GM18508 (cell line): ENCODE measurements around the gene GADL1.

ENCODE experiments used
- ATAC-seq: cut with Tn5 transposase; IDR thresholded peaks from one replicate; pipeline ENCODE4 v1.9.1; 2021; ENCODE audit warnings: moderate number of reproducible peaks; ENCODE audit not compliant: insufficient read depth, unreplicated experiment

Gene GADL1

GRCh38 chr3:30700702-30701321 lies 193.6 kb downstream of the GADL1 start:
- no peak for ATAC-seq

- no peak for ATAC-seq
Measured at GRCh38 chr3:30699927-30700326, 194.5 kb downstream of the GADL1 start.

GRCh38 chr3:30698549-30698948 lies 195.9 kb downstream of the GADL1 start:
- no peak for ATAC-seq

GRCh38 chr3:30696896-30697295 lies 197.6 kb downstream of the GADL1 start:
- no peak for ATAC-seq

DNA sequence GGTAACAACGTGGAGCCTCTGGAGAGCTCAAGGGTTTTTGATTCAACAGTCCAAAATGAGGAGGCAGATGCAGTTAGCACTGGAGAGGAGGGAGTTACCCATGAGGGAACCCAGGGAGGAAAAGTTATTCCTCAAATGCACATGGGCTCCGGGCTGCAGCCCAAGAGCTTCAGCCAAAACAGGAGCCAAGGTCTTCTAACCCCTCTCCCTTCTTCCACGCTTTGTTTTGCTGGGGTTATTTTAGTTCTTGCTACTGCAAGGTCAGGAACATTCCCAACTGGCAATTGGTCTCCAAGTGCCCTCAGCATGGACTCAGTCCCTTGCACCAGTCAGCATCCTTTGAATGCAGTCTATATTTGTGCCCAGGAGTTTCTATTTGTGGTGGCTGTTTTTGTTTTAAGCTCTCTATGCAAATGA lies 198.1 kb downstream of the GADL1 start:
- no peak for ATAC-seq

DNA sequence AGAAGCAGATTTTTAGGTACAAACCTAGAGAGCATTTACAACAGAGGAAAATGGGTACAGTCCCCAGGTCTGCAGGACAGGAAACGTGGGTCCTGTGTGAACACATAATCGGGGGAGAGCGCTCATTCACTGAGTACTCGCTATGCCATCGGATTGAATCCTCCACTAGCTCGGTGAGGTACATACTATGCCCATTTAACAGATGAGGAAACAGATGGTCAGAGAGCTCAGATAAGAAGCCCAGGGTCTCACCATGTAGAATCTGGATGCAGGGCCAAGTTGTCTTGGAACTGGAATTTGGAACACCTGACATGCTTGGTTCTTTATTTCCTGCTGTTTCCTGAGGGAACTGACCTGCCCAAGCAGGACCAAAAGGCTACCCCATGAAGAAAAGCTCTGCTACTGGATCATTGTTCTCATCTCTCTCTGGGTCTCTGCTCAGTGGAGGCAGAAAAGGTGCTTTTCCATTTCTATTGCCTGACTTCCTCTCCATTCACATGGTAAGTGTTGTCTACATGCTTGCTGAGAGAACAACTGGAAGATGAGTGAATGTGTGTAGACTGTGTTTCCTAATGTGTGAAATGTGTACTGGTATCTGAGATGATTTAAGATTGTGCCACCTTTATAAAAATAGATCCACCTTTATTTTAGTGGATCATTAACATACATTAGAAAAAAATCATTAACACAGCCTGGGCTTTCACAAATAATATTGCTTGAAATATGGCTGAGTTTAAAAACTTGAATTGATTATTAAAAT lies 199.0 kb downstream of the GADL1 start:
- no peak for ATAC-seq

DNA sequence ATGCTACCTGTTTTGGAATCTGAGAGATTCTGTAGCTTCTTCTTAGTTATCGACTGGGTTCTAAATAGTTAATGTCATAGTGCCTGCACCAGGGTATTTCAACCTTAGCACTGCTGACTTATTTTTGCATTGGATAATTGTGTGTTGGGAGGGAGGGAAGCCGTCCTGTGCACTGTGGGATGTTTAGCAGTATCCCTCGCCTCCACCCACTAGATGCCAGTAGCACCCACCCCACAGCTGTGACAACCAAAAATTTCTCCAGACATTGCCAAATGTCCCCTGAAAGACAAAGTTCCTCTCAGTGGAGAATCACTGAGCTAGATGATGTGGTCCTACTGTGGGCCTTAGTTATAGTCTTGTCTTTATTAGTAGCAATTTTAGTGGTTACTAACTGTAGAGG lies 199.8 kb downstream of the GADL1 start:
- ATAC-seq, result no peak

GRCh38 chr3:30694148-30694547 lies 200.3 kb downstream of the GADL1 start:
- no peak for ATAC-seq

DNA sequence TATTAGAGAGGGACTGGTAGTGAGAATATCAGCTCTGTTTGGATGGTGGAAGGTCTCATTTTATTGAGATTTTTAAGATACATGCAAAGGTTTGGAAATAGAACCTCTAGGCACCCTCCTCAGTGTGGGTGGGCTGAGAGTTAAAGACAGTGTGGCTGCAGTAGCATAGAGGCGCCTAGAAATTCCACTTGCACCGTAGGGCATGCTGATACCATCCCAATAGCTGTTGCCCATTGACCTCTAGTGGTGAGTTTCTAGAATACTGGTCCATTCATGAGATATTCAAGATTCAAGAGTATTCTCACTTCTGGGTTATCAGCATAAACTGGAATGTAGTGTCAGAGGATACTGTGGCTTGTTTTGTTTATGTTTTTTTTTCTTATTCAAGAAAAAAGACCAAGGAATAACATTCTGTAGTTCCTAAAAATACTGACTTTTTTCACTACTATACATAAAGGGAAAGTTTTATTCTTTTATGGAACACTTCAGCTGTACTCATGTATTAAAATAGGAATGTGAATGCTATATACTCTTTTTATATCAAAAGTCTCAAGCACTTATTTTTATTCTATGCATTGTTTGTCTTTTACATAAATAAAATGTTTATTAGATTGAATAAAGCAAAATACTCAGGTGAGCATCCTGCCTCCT lies 200.9 kb downstream of the GADL1 start:
- peak; percentile 93 for ATAC-seq

- ATAC-seq, result no peak
Measured at GRCh38 chr3:30692498-30693130, 201.8 kb downstream of the GADL1 start.

GRCh38 chr3:30691944-30692343 lies 202.5 kb downstream of the GADL1 start:
- ATAC-seq, result no peak

- ATAC-seq, result no peak
Measured at GRCh38 chr3:30691249-30691880, 203.1 kb downstream of the GADL1 start.

GRCh38 chr3:30690199-30690598 lies 204.3 kb downstream of the GADL1 start:
- ATAC-seq, result no peak

DNA sequence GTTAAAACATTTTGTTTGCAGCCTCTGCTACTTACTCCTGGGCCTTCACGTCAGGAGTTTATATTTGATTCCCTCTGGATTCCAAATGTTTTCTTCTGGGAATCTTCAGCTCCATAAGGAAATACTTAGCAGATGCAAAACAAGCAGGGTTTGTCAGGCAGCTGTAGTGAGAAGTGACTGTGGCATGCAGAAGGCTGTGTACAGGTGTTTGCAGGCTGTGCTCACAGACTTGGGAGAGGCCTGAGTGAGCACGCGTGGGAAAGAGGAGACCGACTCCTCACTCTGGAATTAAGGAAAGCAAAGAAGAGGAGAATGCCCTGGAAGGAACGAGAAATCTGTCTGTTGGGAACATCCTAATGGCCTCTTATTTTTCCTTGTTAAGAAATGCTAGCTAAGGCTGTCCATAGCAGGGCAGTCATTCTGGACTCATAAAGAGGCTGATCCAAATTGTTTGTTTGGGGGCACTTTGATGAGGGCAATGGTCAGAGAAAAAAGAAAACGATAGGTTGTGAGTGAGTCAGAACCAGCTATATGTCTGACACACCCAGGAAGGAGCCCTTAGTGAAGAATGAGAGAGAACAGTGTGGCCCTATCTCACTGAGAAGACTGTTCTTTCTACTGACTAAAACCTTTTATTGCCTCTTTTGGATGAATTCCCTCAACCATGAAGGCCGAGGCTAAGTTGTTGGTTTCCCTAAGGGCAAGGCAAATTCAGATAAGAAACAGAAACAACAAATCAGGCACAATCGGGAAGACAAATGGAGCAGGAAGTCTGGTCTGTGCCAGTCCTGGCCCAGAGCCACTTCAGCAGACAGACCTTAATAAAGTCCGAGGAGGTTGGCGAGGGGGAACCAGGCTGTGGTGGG lies 205.5 kb downstream of the GADL1 start:
- ATAC-seq, result no peak

DNA sequence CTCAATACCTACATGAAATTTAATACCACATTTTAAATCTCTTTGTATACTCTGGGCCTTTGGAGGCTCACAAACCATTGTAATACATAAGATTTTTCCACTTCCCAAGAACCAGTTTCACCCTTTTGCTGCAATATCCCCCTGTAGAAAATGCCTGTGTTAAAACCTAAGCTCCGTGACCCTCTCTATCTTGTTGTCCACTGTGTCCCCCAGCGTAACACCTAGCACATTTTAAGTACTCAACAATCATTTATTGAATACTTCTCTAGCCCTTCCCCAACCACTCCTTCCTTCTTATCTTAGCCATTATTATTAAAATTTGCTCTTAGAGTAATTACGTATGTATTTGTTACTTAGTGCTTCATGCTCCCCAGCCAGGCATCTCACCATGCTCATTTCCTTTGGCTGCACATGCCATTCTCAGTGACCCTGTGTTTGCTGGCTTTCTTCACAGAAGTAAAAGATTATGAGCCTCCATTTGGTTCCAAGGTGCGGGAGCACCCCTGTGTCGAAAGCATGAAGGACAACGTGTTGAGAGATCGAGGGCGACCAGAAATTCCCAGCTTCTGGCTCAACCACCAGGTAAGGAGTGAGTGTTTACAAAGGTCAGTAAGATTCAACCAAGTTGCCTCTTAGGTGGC lies 206.4 kb downstream of the GADL1 start:
- ATAC-seq, result no peak

DNA sequence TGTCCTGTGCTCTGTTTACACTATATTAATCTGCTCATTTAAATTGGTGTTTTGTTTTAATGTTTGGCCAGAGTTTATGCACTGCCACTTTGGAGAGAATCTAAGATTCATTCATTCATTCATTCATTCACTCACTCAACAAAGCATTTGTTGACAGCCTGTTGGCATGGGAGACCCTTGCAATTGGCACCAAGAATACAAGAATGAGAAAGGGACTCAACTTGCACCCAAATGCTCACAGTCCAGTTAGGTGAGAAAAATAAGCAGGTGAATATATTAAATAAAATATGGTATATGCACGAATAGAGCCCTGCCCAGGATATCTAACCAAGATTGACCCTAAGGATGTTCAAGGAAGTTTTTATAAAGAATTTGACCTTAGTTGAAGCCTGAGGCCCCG lies 207.7 kb downstream of the GADL1 start:
- ATAC-seq, result no peak

- ATAC-seq, result no peak
Measured at GRCh38 chr3:30686176-30686575, 208.3 kb downstream of the GADL1 start.

- no peak for ATAC-seq
Measured at GRCh38 chr3:30685267-30685667, 209.2 kb downstream of the GADL1 start.

DNA sequence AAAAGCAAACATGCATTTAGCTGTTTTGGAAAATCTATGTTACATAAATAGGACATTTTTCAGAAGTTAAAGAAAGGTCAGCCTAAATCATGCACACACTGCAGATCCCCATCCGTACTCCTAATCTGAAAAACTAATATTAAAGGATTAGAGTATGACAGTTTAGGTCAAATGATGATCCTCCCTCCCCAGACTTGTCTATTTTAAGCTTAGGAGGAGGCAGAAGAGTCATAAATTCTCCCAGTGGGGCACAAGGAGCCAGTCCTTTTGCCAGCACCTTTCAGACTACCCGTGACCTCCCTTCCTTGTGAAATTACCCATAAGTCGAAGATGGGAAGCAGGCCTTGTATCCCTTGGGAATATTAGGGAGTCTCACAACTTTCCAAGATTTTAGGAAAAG lies 210.1 kb downstream of the GADL1 start:
- ATAC-seq, result no peak
